ENCODE measurements around the gene LRRC75A. TPM values are rescaled to one million over a fixed set of nuclear protein-coding genes. Genes with fewer than 3 reads are reported as not detected.
A peak's percentile ranks its signal among the peaks of the same experiment; 100 is the strongest.

LRRC75A gene
- total RNA-seq, 1 donor from 2014 or later = 2.5 TPM

GRCh38 chr17:16468428-16468992, 23.5 kb downstream of the LRRC75A start:
- Histone ChIP-seq H3K27ac (no peak overlapping the region), H3K4me3 (no peak overlapping the region), H3K4me1 (no peaks in the 10 kb centered on the region), H3K36me3 (no peaks in the 10 kb centered on the region), H3K9me3 (no peaks in the 10 kb centered on the region), H3K27me3 (no peaks in the 10 kb centered on the region)
- ATAC-seq (no peak), DNase-seq (no peak)
- intact Hi-C loops (cut with DNase I) = no loop called here
- TF ChIP-seq CTCF (IDR thresholded peaks at IDR 0.05) = no peak

DNA sequence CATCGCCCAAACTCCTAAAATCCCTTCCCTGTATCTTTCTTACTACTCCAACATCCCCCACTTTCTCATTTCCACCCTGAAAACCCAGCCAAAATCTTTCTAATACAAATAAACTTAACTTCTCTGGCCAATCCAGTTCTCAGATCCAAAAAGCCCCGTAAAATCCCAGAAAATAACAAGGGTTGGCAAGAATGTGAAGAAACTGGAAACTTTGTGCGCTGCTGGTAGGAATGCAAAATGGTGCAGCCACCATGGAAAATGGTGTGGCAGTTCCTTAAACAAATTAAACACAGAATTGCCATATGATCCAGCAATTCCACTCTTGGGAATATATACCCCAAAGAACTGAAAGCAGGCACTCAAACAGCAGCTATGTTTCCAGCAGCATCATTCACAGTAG, 24.1 kb downstream of the LRRC75A start:
- Histone ChIP-seq H3K36me3 (no peaks in the 10 kb centered on the region), H3K4me1 (no peaks in the 10 kb centered on the region), H3K4me3 (no peak overlapping the region), H3K27me3 (no peaks in the 10 kb centered on the region), H3K27ac (no peak overlapping the region), H3K9me3 (no peaks in the 10 kb centered on the region)
- intact Hi-C loops (cut with DNase I) = no loop called here
- DNase-seq (no peak), ATAC-seq (no peak)
- no peak for TF ChIP-seq CTCF (IDR thresholded peaks at IDR 0.05)

GRCh38 chr17:16467044-16467443, 24.9 kb downstream of the LRRC75A start:
- no peaks in the 10 kb centered on the region for H3K9me3 ChIP-seq
- no peak for ATAC-seq
- DNase-seq = no peak
- no peaks in the 10 kb centered on the region for H3K36me3 ChIP-seq
- H3K4me1 ChIP-seq = no peaks in the 10 kb centered on the region
- no peak for TF ChIP-seq CTCF (IDR thresholded peaks at IDR 0.05)
- no peak overlapping the region for H3K4me3 ChIP-seq
- H3K27me3 ChIP-seq = no peaks in the 10 kb centered on the region
- no peak overlapping the region for H3K27ac ChIP-seq
- intact Hi-C loops (cut with DNase I) = no loop called here

DNA sequence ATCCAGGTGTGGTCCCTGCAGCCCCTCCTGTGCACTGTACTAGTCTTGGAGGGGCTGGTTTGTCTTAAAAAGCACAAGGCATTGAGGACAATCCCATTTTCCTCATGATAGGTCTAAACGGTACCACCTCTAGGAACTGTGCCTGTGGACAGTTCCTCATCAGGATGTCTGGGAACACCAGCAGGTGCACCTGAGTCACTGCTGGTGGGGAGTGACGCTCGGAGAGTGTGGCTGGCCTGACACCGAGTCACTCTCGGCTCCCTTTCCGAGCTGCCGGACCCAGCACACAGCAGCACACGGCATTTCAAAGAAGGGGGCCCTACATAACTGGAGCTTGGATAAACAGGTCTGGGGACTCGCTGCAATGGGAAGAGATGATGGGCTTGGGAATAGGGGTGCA, 25.6 kb downstream of the LRRC75A start:
- H3K4me1 ChIP-seq = no peaks in the 10 kb centered on the region
- ATAC-seq (no peak), DNase-seq (no peak)
- H3K36me3 ChIP-seq = no peaks in the 10 kb centered on the region
- intact Hi-C loops (cut with DNase I) = no loop called here
- no peak overlapping the region for H3K27ac ChIP-seq
- H3K27me3 ChIP-seq = no peaks in the 10 kb centered on the region
- no peaks in the 10 kb centered on the region for H3K9me3 ChIP-seq
- no peak overlapping the region for H3K4me3 ChIP-seq
- TF ChIP-seq CTCF (IDR thresholded peaks at IDR 0.05) = no peak

- H3K36me3 ChIP-seq = no peaks in the 10 kb centered on the region
- H3K9me3 ChIP-seq = no peaks in the 10 kb centered on the region
- H3K27me3 ChIP-seq = no peaks in the 10 kb centered on the region
- intact Hi-C loops (cut with DNase I) = no loop called here
- ATAC-seq = peak; percentile 55
- H3K27ac ChIP-seq = no peak overlapping the region
- TF ChIP-seq CTCF (IDR thresholded peaks at IDR 0.05) = no peak
- no peaks in the 10 kb centered on the region for H3K4me1 ChIP-seq
- no peak overlapping the region for H3K4me3 ChIP-seq
- DNase-seq = no peak
Measured at GRCh38 chr17:16465861-16466338, 26.1 kb downstream of the LRRC75A start.

DNA sequence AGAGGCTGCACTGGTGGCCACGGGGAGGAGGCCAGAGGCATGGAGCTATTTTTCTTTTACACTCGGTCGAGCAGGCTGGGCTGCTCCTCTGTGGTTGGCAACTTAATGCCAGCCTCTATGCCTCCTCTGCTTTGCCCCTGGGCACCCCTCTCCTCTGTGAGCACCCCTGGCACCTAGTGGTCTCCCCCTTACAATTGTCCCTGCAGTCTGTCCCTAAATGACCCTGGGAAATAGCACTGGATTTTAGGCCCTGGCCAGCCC, 27.0 kb downstream of the LRRC75A start:
- H3K9me3 ChIP-seq = no peaks in the 10 kb centered on the region
- intact Hi-C loops (cut with DNase I) = no loop called here
- ATAC-seq = no peak
- H3K4me3 ChIP-seq = no peak overlapping the region
- no peak overlapping the region for H3K27ac ChIP-seq
- H3K27me3 ChIP-seq = no peaks in the 10 kb centered on the region
- no peak for DNase-seq
- no peaks in the 10 kb centered on the region for H3K36me3 ChIP-seq
- H3K4me1 ChIP-seq = no peaks in the 10 kb centered on the region
- TF ChIP-seq CTCF (IDR thresholded peaks at IDR 0.05) = no peak

Data from upper lobe of right lung (tissue), 1 donor.